IMR-90 (cell line): ENCODE results near the gene ZNF132. TPM values are rescaled to one million over a fixed set of nuclear protein-coding genes. Genes with fewer than 3 reads are reported as not detected.

Source experiments
- ATAC-seq: fragments of 200-7000 bp; cut with Tn5 transposase; 2 replicates; pipeline ENCODE4 v1.9.1; 2020; ENCODE audit warnings: low read depth, mild to moderate bottlenecking, moderate library complexity
- BruUV-seq: library from RNA; stranded (reverse); fragments of 400-500 nt; replicated peaks from 2 replicates; lab custom pipeline; 2021; lab: Mats Ljungman, UMichigan
- CTCF ChIA-PET: fragments of 300-600 bp; formaldehyde crosslinking; extraction: SDS; loops from one replicate; lab custom pipeline; 2021; ENCODE audit warnings: antibody characterized with exemption; lab: Yijun Ruan, JAX
- POLR2A ChIA-PET: fragments of 300-600 bp; sonication (Branson Sonifier 250); formaldehyde crosslinking; loops from one replicate; lab custom pipeline; 2022; ENCODE audit warnings: antibody characterized with exemption; ENCODE audit not compliant: unreplicated experiment; lab: Charles Lee
- DNase-seq: peaks from one replicate; pipeline ENCODE4 v3.0.0; 2013
- H2AFZ ChIP-seq: replicated peaks from 2 replicates; pipeline ENCODE3; 2013; ENCODE audit warnings: low read length, mild to moderate bottlenecking; ENCODE audit not compliant: poor library complexity
- H2AK5ac ChIP-seq: 2 replicates; pipeline ENCODE4 v1.6.1; 2013; ENCODE audit warnings: low read depth, low read length, inconsistent platforms
- H2AK9ac ChIP-seq: replicated peaks from 2 replicates; pipeline ENCODE3; 2013; ENCODE audit warnings: mild to moderate bottlenecking, low read depth, low read length, moderate library complexity; ENCODE audit not compliant: poor library complexity
- H2BK120ac ChIP-seq: 2 replicates; pipeline ENCODE4 v1.6.1; 2013; ENCODE audit warnings: low read depth, low read length, inconsistent platforms
- H2BK15ac ChIP-seq: 3 replicates; pipeline ENCODE4 v1.6.1; 2013; ENCODE audit warnings: low read depth, low read length, inconsistent platforms
- H2BK20ac ChIP-seq: 2 replicates; pipeline ENCODE4 v1.6.1; 2013; ENCODE audit warnings: low read depth, mild to moderate bottlenecking, inconsistent platforms, low read length, moderate library complexity
- H2BK5ac ChIP-seq: 2 replicates; pipeline ENCODE4 v1.6.1; 2013; ENCODE audit warnings: mild to moderate bottlenecking, low read depth, low read length, inconsistent platforms; ENCODE audit not compliant: poor library complexity, severe bottlenecking
- H3K14ac ChIP-seq: replicated peaks from 2 replicates; pipeline ENCODE4 v1.6.1; 2013; ENCODE audit warnings: low read depth, low read length, inconsistent platforms
- H3K18ac ChIP-seq: 2 replicates; pipeline ENCODE4 v1.6.1; 2013; ENCODE audit warnings: low read depth, low read length, control low read depth
- H3K23ac ChIP-seq: 2 replicates; pipeline ENCODE4 v1.6.1; 2013; ENCODE audit warnings: low read depth, low read length, inconsistent platforms
- H3K27ac ChIP-seq: 2 replicates; pipeline ENCODE4 v1.5.1; 2013; ENCODE audit warnings: mild to moderate bottlenecking, control low read depth, low read length; ENCODE audit not compliant: insufficient read depth
- H3K27me3 ChIP-seq: 2 replicates; pipeline ENCODE4 v1.6.1; 2013; ENCODE audit warnings: low read length; ENCODE audit not compliant: control insufficient read depth, insufficient read depth
- H3K36me3 ChIP-seq: 2 replicates; pipeline ENCODE4 v1.6.1; 2013; ENCODE audit warnings: low read length, mixed read lengths; ENCODE audit not compliant: control insufficient read depth, insufficient read depth
- H3K4ac ChIP-seq: 2 replicates; pipeline ENCODE4 v1.6.1; 2013; ENCODE audit warnings: low read depth, low read length, inconsistent platforms
- H3K4me1 ChIP-seq: 2 replicates; pipeline ENCODE4 v1.6.1; 2013; ENCODE audit warnings: low read length, mixed read lengths; ENCODE audit not compliant: control insufficient read depth, insufficient read depth
- H3K4me2 ChIP-seq: 2 replicates; pipeline ENCODE4 v1.6.1; 2013; ENCODE audit warnings: low read depth, mild to moderate bottlenecking, control low read depth, low read length, moderate library complexity
- H3K4me3 ChIP-seq: 2 replicates; pipeline ENCODE4 v1.5.1; 2013; ENCODE audit warnings: low read depth, mild to moderate bottlenecking, control low read depth, low read length, moderate library complexity; ENCODE audit not compliant: insufficient read depth
- H3K56ac ChIP-seq: 2 replicates; pipeline ENCODE4 v1.6.1; 2013; ENCODE audit warnings: low read length, inconsistent platforms; ENCODE audit not compliant: insufficient read depth; ENCODE audit errors: extremely low read depth
- H3K79me1 ChIP-seq, 2 experiments: 2 replicates each; pipeline ENCODE4 v1.6.1; 2013; ENCODE audit warnings: low read length in 2 of 2, inconsistent platforms in 1 of 2, low read depth in 1 of 2
- H3K9ac ChIP-seq: 2 replicates; pipeline ENCODE4 v1.6.1; 2013; ENCODE audit warnings: low read depth, low read length, control low read depth
- H3K9me1 ChIP-seq: 2 replicates; pipeline ENCODE4 v1.6.1; 2013; ENCODE audit warnings: low read length, inconsistent platforms; ENCODE audit not compliant: insufficient read depth
- H3K9me3 ChIP-seq: 2 replicates; pipeline ENCODE4 v1.6.1; 2013; ENCODE audit warnings: low read length; ENCODE audit not compliant: control insufficient read depth, insufficient read depth
- H4K20me1 ChIP-seq: 2 replicates; pipeline ENCODE4 v1.6.1; 2013; ENCODE audit warnings: low read length, inconsistent platforms; ENCODE audit not compliant: insufficient read depth
- H4K5ac ChIP-seq: 2 replicates; pipeline ENCODE4 v1.6.1; 2013; ENCODE audit warnings: mild to moderate bottlenecking, low read depth, low read length, control low read depth
- H4K8ac ChIP-seq, 2 experiments: 2 replicates each; pipeline ENCODE4 v1.6.1; 2013; ENCODE audit warnings: low read depth in 2 of 2, low read length in 2 of 2, control low read depth in 1 of 2, inconsistent platforms in 1 of 2
- H4K91ac ChIP-seq: 2 replicates; pipeline ENCODE4 v1.6.1; 2013; ENCODE audit warnings: low read depth, low read length, inconsistent platforms; ENCODE audit not compliant: insufficient read depth
- CHD1 ChIP-seq: IDR thresholded peaks from 2 replicates; pipeline ENCODE4 v1.6.1; 2012; ENCODE audit warnings: low read depth, low read length, improper control_type of control experiment
- ELK1 ChIP-seq: fragments of 150-350 bp; IDR thresholded peaks from 2 replicates; pipeline ENCODE4 v1.6.1; 2016; ENCODE audit warnings: low read depth, mild to moderate bottlenecking, low read length, moderate library complexity, borderline replicate concordance
- FOS ChIP-seq: fragments of 150-350 bp; IDR thresholded peaks from 2 replicates; pipeline ENCODE4 v1.6.1; 2016; ENCODE audit warnings: low read depth, low read length
- MAFK ChIP-seq: IDR thresholded peaks from 2 replicates; pipeline ENCODE4 v1.6.1; 2012; ENCODE audit warnings: low read depth, low read length, improper control_type of control experiment
- MAZ ChIP-seq: IDR thresholded peaks from 2 replicates; pipeline ENCODE4 v1.6.1; 2012; ENCODE audit warnings: low read depth, mild to moderate bottlenecking, low read length, improper control_type of control experiment, moderate library complexity, borderline replicate concordance
- MXI1 ChIP-seq: IDR thresholded peaks from 2 replicates; pipeline ENCODE4 v1.6.1; 2012; ENCODE audit warnings: low read depth, mild to moderate bottlenecking, low read length, moderate library complexity, borderline replicate concordance
- NFE2L2 ChIP-seq: fragments of 150-350 bp; IDR thresholded peaks from 2 replicates; pipeline ENCODE4 v1.6.1; 2016; ENCODE audit warnings: low read depth, mild to moderate bottlenecking, low read length
- POLR2A ChIP-seq: IDR thresholded peaks from 2 replicates; pipeline ENCODE4 v1.6.1; 2012; ENCODE audit warnings: mild to moderate bottlenecking, low read depth, low read length
- RCOR1 ChIP-seq: IDR thresholded peaks from 2 replicates; pipeline ENCODE4 v1.6.1; 2012; ENCODE audit warnings: mild to moderate bottlenecking, low read length, improper control_type of control experiment; ENCODE audit not compliant: insufficient replicate concordance
- RFX5 ChIP-seq: IDR thresholded peaks from 2 replicates; pipeline ENCODE4 v1.8.0; 2012; ENCODE audit warnings: low read depth, mild to moderate bottlenecking, low read length, moderate library complexity
- WGBS, 2 experiments: methylation state at CpG; one replicate each; pipeline versions ENCODE4 v1.1.5 to v1.1.7; 2013; ENCODE audit warnings: missing lambda C conversion rate in 2 of 2; ENCODE audit not compliant: insufficient read length in 1 of 2; ENCODE audit errors: extremely low coverage in 2 of 2; 5-methylcytosine and 5-hydroxymethylcytosine counted together
- dilution Hi-C: fragments of 300-500 bp; cut with HindIII; formaldehyde crosslinking; loops from one replicate; pipeline ENCODE4 v1.14.3; 2018; ENCODE audit warnings: low sequenced_read_pairs; ENCODE audit not compliant: unreplicated experiment
- in situ Hi-C: fragments of 300-500 bp; cut with MboI; formaldehyde crosslinking; loops from 3 replicates; pipeline ENCODE4 v1.14.3; 2019; ENCODE audit warnings: low sequenced_read_pairs, inconsistent platforms, mixed read lengths
- intact Hi-C: fragments of 100-400 bp; cut with micrococcal nuclease; formaldehyde crosslinking; loops from 2 replicates; pipeline ENCODE4 v1.10.0; 2022
- polyA plus RNA-seq, 3 experiments: library from polyadenylated mRNA; depleted of rRNA; stranded (reverse); fragments of >200 nt; gene quantifications; 2 replicates each; pipeline ENCODE4 v1.2.3, GENCODE V29; 2012; ENCODE audit warnings: low replicate concordance in 1 of 3
- total RNA-seq: library from RNA; depleted of rRNA; stranded (reverse); fragments of >200 nt; gene quantifications from 2 replicates; pipeline ENCODE4 v1.2.3, GENCODE V29; 2012
- TF ChIP-seq, protein P1 (sequence below): fragments of 150-350 bp; IDR thresholded peaks from 2 replicates; pipeline ENCODE4 v1.6.1; 2017; ENCODE audit warnings: mild to moderate bottlenecking, antibody characterized with exemption, low read length, low read depth
- TF ChIP-seq, protein P2 (sequence below): conservative IDR thresholded peaks from 2 replicates; pipeline ENCODE4 v1.5.1; 2012; ENCODE audit warnings: mild to moderate bottlenecking, low read depth, low read length, improper control_type of control experiment

ZNF132 gene
- total and polyA plus RNA-seq, 2 of the 4 experiments (the other 2 are of a cell fraction): 2.4 to 13.6 TPM

DNA sequence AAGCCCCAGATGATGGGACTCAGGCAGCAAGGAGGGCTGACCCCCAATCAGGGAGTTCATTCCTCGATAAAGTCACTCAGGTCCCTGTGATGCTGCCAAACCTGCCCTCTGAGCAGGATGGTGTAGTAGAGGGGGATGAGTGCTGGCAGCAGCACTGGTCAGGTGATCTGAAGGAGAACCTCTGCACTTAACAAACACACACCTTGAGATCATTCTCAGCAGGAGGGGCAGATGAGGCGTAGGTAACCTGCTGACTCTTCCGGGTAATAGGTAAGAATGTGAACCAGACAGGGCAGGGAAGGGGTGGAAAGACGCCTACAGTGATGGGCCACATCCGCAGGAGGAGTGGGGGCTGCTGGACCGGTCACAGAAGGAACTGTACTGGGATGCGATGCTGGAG lies 39.4 kb upstream of the ZNF132 start:
- peaks cover 11% of the 10 kb centered on the region for H3K36me3 ChIP-seq
- no peaks in the 10 kb centered on the region for H3K27me3 ChIP-seq
- DNase-seq (no peak), ATAC-seq (no peak)
- no peak overlapping the region for H4K91ac ChIP-seq
- no peak overlapping the region for H3K18ac ChIP-seq
- ChIA-PET CTCF (no interaction called here), POLR2A (no interaction called here)
- H4K8ac ChIP-seq: no peak overlapping the region
- no peak overlapping the region for H2AK5ac ChIP-seq
- no peak overlapping the region for H2BK20ac ChIP-seq
- no CpG with 5 or more reads among the region's 7 CpGs for WGBS, 2 experiments
- TF ChIP-seq CHD1: no peak
- TF ChIP-seq MXI1: no peak
- TF ChIP-seq, protein P1, sequence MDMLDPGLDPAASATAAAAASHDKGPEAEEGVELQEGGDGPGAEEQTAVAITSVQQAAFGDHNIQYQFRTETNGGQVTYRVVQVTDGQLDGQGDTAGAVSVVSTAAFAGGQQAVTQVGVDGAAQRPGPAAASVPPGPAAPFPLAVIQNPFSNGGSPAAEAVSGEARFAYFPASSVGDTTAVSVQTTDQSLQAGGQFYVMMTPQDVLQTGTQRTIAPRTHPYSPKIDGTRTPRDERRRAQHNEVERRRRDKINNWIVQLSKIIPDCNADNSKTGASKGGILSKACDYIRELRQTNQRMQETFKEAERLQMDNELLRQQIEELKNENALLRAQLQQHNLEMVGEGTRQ: no peak
- no peak for TF ChIP-seq POLR2A
- TF ChIP-seq MAZ: no peak
- TF ChIP-seq FOS: no peak
- no peak for TF ChIP-seq MAFK
- TF ChIP-seq, protein P2, sequence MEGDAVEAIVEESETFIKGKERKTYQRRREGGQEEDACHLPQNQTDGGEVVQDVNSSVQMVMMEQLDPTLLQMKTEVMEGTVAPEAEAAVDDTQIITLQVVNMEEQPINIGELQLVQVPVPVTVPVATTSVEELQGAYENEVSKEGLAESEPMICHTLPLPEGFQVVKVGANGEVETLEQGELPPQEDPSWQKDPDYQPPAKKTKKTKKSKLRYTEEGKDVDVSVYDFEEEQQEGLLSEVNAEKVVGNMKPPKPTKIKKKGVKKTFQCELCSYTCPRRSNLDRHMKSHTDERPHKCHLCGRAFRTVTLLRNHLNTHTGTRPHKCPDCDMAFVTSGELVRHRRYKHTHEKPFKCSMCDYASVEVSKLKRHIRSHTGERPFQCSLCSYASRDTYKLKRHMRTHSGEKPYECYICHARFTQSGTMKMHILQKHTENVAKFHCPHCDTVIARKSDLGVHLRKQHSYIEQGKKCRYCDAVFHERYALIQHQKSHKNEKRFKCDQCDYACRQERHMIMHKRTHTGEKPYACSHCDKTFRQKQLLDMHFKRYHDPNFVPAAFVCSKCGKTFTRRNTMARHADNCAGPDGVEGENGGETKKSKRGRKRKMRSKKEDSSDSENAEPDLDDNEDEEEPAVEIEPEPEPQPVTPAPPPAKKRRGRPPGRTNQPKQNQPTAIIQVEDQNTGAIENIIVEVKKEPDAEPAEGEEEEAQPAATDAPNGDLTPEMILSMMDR: no peak
- no peak for TF ChIP-seq RCOR1
- TF ChIP-seq RFX5: no peak
- no peak for TF ChIP-seq ELK1
- TF ChIP-seq NFE2L2: no peak
- no peak overlapping the region for H2BK120ac ChIP-seq
- dilution Hi-C loops (no loop called here), in situ Hi-C loops (no loop called here), intact Hi-C loops (no loop called here)
- no peak overlapping the region for H3K14ac ChIP-seq
- H4K5ac ChIP-seq: no peak overlapping the region
- peaks cover 8% of the 10 kb centered on the region; the same call in 1 of the 2 replicates for H4K20me1 ChIP-seq
- no peaks in the 10 kb centered on the region for H3K9me3 ChIP-seq
- H3K79me1 ChIP-seq: peaks cover 6 to 25% of the 10 kb centered on the region in 2 experiments; a peak in 2 of 4 replicates
- no peak overlapping the region for H3K56ac ChIP-seq
- H3K4me1 ChIP-seq: peaks cover 16% of the 10 kb centered on the region
- H3K23ac ChIP-seq: no peak overlapping the region
- peak overlapping the region; percentile 24 for H2AK9ac ChIP-seq
- H2BK15ac ChIP-seq: no peak overlapping the region
- H3K4me2 ChIP-seq: no peak overlapping the region
- no peak overlapping the region for H3K4ac ChIP-seq
- no peak overlapping the region for H2BK5ac ChIP-seq
- peaks cover 19% of the 10 kb centered on the region for H3K9me1 ChIP-seq
- H3K9ac ChIP-seq: no peak overlapping the region
- no peak overlapping the region for H3K27ac ChIP-seq
- no peak overlapping the region for H2AFZ ChIP-seq
- BruUV-seq: no TSS peak
- H3K4me3 ChIP-seq: no peak overlapping the region
